BLaER1 (cell line): Measurements from ENCODE around the gene GZMM.
A peak's percentile ranks its signal among the peaks of the same experiment; 100 is the strongest.

Experiments used
- H3K27ac ChIP-seq: shearing (Covaris generic); formaldehyde crosslinking; 2 replicates; pipeline ENCODE4 v1.8.1; 2022
- H3K27me3 ChIP-seq: shearing (Covaris generic); formaldehyde crosslinking; 2 replicates; pipeline ENCODE4 v1.8.1; 2022
- H3K36me3 ChIP-seq: shearing (Covaris generic); formaldehyde crosslinking; 2 replicates; pipeline ENCODE4 v1.8.1; 2022
- H3K4me1 ChIP-seq: shearing (Covaris generic); formaldehyde crosslinking; 2 replicates; pipeline ENCODE4 v1.8.1; 2022
- H3K4me2 ChIP-seq: shearing (Covaris generic); formaldehyde crosslinking; 2 replicates; pipeline ENCODE4 v1.8.1; 2022
- H3K4me3 ChIP-seq: shearing (Covaris generic); formaldehyde crosslinking; 2 replicates; pipeline ENCODE4 v1.8.1; 2022
- H3K9ac ChIP-seq: shearing (Covaris generic); formaldehyde crosslinking; 2 replicates; pipeline ENCODE4 v1.8.1; 2022
- H3K9me3 ChIP-seq: shearing (Covaris generic); formaldehyde crosslinking; 2 replicates; pipeline ENCODE4 v1.8.1; 2022
- H4K20me1 ChIP-seq: shearing (Covaris generic); formaldehyde crosslinking; 2 replicates; pipeline ENCODE4 v1.8.1; 2022
- Cebpa-rat ChIP-seq: shearing (Covaris generic); IDR thresholded peaks from 2 replicates; pipeline ENCODE4 v1.8.1; 2022

Gene GZMM

GRCh38 chr19:534088-534487 is 9.8 kb upstream of the GZMM start:
- H4K20me1 ChIP-seq, result peaks cover 67% of the 10 kb centered on the region
- TF ChIP-seq Cebpa-rat, result no peak
- H3K9ac ChIP-seq, result peak overlapping the region; percentile 90
- H3K36me3 ChIP-seq, result peaks cover 49% of the 10 kb centered on the region
- peak overlapping the region; percentile 87 for H3K4me3 ChIP-seq
- peaks cover 37% of the 10 kb centered on the region for H3K4me1 ChIP-seq
- H3K27ac ChIP-seq, result peak overlapping the region; percentile 90
- H3K9me3 ChIP-seq, result no peaks in the 10 kb centered on the region
- peak overlapping the region; percentile 99 for H3K4me2 ChIP-seq
- no peaks in the 10 kb centered on the region for H3K27me3 ChIP-seq

DNA sequence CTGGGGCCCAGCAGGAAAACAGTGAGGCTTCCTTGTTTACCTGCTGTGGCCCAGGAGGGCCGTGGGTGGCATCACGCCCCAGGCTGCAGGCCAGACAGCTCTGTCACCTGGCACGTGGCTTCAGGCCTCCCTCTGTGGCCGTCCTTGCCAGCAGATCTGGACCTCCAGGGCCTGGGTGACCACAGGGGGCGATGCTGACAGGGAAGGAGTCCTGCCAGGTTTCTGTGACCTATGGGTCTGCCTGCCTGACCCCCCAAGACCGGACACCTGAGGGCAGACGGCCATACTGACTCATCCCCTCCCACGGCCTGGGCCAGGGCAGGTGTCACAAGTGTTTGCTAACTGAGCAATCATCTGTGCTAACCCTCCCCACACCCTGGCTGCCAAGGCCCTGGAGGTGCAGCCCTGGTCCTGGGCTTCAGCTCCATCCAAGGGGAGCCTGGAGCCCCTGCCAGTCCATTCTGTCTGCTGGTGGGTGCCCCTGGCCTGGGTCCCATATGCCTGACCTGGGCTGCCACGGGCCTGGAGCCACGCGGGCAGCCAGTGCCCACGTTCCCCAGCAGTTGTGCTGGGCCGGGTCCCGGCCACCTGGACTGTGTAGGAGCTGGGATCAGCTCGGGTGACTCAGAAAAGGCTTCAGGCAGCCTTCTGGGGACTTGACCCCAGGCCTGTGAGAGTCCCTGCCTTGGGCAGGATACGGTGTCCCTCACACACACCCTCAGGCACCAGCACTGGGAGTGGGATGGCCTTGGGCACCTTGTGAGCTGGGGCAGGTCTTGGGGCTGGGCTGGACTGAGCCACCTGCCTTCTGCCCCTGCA is 8.6 kb upstream of the GZMM start:
- Histone ChIP-seq H3K4me2 (no peak overlapping the region), H3K4me1 (peaks cover 42% of the 10 kb centered on the region), H3K4me3 (no peak overlapping the region), H3K9me3 (no peaks in the 10 kb centered on the region), H4K20me1 (peaks cover 73% of the 10 kb centered on the region), H3K27ac (0 out of 2 replicates have a peak overlapping the region, but pooled peaks have one; percentile 6), H3K36me3 (peaks cover 57% of the 10 kb centered on the region), H3K27me3 (no peaks in the 10 kb centered on the region), H3K9ac (no peak overlapping the region)
- TF ChIP-seq Cebpa-rat, result no peak

- peaks cover 63% of the 10 kb centered on the region for H3K36me3 ChIP-seq
- TF ChIP-seq Cebpa-rat, result no peak
These were observed 7.6 kb upstream of the GZMM start for GRCh38 chr19:536031-536880.

DNA sequence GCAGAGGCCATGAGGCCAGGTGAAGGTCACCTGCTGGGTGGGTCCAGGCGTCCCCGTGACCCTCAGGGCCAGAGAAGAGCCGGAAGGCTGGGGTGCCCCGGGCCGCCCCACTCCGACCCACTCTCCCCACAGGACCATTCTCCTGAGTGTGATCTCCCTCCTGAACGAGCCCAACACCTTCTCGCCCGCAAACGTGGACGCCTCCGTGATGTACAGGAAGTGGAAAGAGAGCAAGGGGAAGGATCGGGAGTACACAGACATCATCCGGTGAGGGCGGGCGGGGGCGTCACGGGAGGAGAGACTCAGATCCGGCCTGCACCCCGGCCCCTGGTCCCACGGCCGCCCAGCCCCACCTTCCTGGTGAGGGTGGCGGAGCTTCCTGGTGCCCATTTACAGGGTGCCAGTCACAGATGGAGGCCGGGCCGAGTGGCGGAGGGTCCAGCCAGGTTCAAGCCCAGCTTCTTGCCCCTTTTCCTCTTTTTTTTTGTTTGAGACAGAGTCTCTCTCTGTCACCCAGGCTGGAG is 6.9 kb upstream of the GZMM start:
- H4K20me1 ChIP-seq, result peaks cover 84% of the 10 kb centered on the region

More at GRCh38 chr19:536031-536880, 7.6 kb upstream of the GZMM start:
- Histone ChIP-seq H3K4me3 (no peak overlapping the region), H4K20me1 (peaks cover 79% of the 10 kb centered on the region), H3K4me2 (no peak overlapping the region), H3K27me3 (no peaks in the 10 kb centered on the region), H3K27ac (no peak overlapping the region), H3K9ac (no peak overlapping the region), H3K4me1 (peaks cover 36% of the 10 kb centered on the region), H3K9me3 (no peaks in the 10 kb centered on the region)

GRCh38 chr19:538641-539428 is 5.0 kb upstream of the GZMM start:
- Histone ChIP-seq H3K36me3 (peaks cover 86% of the 10 kb centered on the region), H4K20me1 (peaks cover 73% of the 10 kb centered on the region)
- no peak for TF ChIP-seq Cebpa-rat

More for the DNA sequence above, 6.9 kb upstream of the GZMM start:
- Histone ChIP-seq H3K9me3 (no peaks in the 10 kb centered on the region), H3K36me3 (peaks cover 70% of the 10 kb centered on the region), H3K4me1 (peaks cover 41% of the 10 kb centered on the region), H3K27ac (no peak overlapping the region), H3K9ac (no peak overlapping the region), H3K4me2 (no peak overlapping the region), H3K4me3 (no peak overlapping the region), H3K27me3 (no peaks in the 10 kb centered on the region)
- TF ChIP-seq Cebpa-rat, result no peak

DNA sequence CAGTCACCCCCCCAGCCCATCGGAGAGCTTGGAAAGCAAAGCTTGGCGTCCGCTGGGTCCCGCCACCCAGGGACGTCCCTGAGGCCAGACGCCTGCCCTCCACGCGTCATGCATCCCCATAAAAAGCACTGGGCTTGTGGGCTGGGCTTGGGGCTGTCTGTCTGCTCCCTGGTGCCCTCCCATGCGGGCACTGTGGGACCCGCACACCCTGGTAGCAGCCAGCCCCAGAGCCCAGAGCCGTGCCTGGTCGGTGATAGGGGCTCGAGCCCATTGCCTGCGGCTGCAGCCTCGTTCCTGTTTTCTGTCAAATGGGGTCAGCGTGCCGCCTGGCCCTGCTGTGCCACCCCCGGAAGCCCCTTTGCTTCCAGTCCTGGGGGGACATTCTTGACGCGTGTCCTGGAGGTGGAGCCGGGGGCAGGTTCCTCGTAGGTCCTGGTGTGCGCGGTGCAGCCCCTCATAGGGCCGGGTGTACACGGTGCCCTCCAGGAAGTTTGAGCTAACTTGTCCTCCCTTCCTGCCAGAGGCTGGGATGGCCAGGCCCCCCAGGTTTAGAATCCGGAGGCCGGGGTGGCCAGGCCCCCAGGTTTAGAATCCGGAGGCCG is 4.3 kb upstream of the GZMM start:
- Histone ChIP-seq H3K4me1 (peaks cover 44% of the 10 kb centered on the region), H3K4me2 (peak overlapping the region; percentile 81), H3K27ac (peak overlapping the region; percentile 75), H3K9me3 (no peaks in the 10 kb centered on the region), H3K9ac (peak overlapping the region; percentile 48; the same call in 1 of the 2 replicates), H3K27me3 (no peaks in the 10 kb centered on the region), H3K4me3 (no peak overlapping the region), H4K20me1 (peaks cover 71% of the 10 kb centered on the region), H3K36me3 (peaks cover 84% of the 10 kb centered on the region)
- no peak for TF ChIP-seq Cebpa-rat

More at GRCh38 chr19:538641-539428, 5.0 kb upstream of the GZMM start:
- H3K9ac ChIP-seq, result peak overlapping the region; percentile 48; the same call in 1 of the 2 replicates
- H3K9me3 ChIP-seq, result no peaks in the 10 kb centered on the region
- no peaks in the 10 kb centered on the region for H3K27me3 ChIP-seq
- peak overlapping the region; percentile 81 for H3K4me2 ChIP-seq
- H3K4me3 ChIP-seq, result no peak overlapping the region; the same call in 1 of the 2 replicates
- H3K27ac ChIP-seq, result peak overlapping the region; percentile 75
- H3K4me1 ChIP-seq, result peaks cover 43% of the 10 kb centered on the region

- Histone ChIP-seq H3K27ac (no peak overlapping the region), H3K4me1 (peaks cover 44% of the 10 kb centered on the region), H3K27me3 (no peaks in the 10 kb centered on the region), H3K4me2 (no peak overlapping the region), H3K36me3 (peaks cover 70% of the 10 kb centered on the region), H3K9ac (no peak overlapping the region), H3K9me3 (no peaks in the 10 kb centered on the region), H3K4me3 (no peak overlapping the region), H4K20me1 (peaks cover 56% of the 10 kb centered on the region)
- TF ChIP-seq Cebpa-rat, result no peak
These were observed 2.8 kb upstream of the GZMM start for GRCh38 chr19:540867-541637.

DNA sequence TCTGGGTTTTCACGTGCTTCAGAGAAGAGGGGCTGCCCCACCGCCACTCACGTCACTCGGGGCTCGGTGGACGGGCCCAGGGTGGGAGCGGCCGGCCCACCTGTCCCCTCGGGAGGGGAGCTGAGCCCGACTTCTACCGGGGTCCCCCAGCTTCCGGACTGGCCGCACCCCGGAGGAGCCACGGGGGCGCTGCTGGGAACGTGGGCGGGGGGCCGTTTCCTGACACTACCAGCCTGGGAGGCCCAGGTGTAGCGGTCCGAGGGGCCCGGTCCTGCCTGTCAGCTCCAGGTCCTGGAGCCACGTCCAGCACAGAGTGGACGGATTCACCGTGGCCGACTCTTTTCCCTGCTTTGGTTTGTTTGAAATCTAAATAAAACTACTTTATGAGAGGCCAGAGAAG is 2.2 kb upstream of the GZMM start:
- Histone ChIP-seq H3K36me3 (peaks cover 64% of the 10 kb centered on the region), H3K27ac (0 out of 2 replicates have a peak overlapping the region, but pooled peaks have one; percentile 35), H3K9ac (no peak overlapping the region), H3K4me1 (peaks cover 44% of the 10 kb centered on the region), H3K4me3 (no peak overlapping the region), H4K20me1 (peaks cover 49% of the 10 kb centered on the region), H3K27me3 (no peaks in the 10 kb centered on the region), H3K4me2 (no peak overlapping the region; the same call in 1 of the 2 replicates), H3K9me3 (no peaks in the 10 kb centered on the region)
- no peak for TF ChIP-seq Cebpa-rat
